HT-29 (cell line): Measurements from ENCODE around the gene WTIP. TPM values are rescaled to one million over a fixed set of nuclear protein-coding genes. Genes with fewer than 3 reads are reported as not detected.
"Not testable (repeated sequence)": the region's sequence is repeated elsewhere in the genome, so short reads cannot be mapped to it uniquely, and the experiment has no call there.

Experiments used
- DNase-seq: peaks from one replicate; pipeline ENCODE4 v3.0.0-alpha.2; 2015; ENCODE audit warnings: low spot score
- total RNA-seq: library from RNA; depleted of rRNA; stranded (reverse); fragments of >200 nt; shearing (Covaris generic); gene quantifications from 2 replicates; pipeline ENCODE4 v1.2.3, GENCODE V29; 2014; rRNA removed

The WTIP gene
- 2.1 and 3.9 TPM in 2 replicates for total RNA-seq

DNA sequence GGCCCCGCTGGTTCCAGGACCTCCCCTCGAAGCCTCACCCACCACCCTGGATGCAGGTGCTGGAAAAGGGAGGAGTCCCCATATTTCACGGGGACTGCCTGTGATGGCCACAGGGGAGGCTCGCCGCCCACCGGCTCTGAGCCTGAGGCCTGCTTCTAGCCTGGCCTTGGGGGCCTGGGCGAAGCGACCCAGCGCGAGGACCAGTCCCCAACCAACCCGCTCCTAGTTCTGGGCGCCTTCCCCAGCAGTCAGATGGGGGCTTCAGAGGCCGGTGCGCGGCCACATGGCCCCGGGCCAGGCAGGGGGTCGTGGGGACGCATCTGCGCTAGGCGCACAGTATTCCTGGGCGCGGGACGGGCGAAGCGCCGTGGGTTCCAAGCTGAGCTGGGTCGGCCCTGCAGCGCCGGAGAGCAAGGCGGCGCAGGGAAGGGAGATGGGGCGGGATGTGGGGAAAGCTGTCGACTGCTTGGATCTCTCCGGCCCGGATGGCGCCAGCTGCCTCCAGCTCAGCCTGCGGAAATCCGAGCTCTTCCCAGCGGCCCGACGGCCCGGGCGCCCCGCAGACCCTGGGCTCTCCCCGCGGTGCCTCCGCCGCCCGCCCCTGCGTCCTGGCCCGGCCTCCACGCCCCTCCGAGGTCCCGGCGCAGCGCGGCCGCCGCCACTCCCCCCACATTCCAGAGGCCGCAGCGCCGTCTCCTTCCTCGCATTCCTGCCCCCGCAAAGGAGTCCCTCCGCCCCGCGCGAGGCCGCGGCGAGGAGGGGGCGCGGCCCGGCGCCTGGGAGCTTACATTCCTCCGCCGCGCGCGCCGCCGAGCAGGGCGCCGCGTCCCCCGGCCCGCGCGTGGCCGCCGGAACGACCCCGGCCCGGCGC is at the start of gene WTIP:
WTIP (plus strand) TSS at position 788 of the 871 bp plus-strand sequence. CDS start 217 bp downstream, outside the sequence.
- DNase-seq, result no peak

DNA sequence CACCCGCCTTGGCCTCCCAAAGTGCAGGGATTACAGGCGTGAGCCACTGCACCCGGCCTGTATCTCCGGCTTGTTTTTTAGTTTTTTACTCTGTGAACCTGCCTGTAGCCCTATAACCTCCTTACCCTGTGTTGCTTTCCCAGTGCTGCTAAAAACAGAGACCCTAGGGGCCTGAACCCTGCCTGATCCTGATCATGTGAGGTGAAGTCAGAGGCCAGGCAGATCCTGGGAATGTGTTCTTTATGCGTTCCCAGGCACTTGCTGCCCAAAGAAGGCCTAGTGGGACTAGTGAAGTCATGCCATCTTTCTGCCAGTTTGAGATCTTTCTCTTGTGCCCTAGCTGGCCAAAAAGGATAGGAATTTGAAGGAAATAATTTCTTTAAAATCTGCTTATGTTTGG is 48.8 kb upstream of the WTIP start:
- no peak for DNase-seq

DNA sequence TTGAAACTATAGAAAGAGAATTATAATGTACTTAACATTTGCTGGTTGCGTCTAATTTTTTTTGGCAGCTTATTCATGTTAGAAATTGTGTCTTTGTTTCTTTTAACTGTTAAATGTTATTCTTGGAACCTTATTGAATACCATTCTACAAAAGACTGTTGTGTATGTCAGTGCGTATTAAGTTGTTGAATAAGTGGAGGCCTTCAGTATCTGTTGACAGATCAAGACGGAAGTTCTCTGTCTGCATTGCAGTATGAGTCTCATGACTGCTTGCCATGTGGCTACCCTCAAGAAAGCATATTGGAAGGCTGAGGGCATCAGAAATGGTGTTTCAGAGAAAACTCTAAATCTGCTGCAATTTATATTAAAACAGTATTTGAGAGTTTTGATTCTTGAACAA is 44.8 kb upstream of the WTIP start:
- no peak for DNase-seq

DNA sequence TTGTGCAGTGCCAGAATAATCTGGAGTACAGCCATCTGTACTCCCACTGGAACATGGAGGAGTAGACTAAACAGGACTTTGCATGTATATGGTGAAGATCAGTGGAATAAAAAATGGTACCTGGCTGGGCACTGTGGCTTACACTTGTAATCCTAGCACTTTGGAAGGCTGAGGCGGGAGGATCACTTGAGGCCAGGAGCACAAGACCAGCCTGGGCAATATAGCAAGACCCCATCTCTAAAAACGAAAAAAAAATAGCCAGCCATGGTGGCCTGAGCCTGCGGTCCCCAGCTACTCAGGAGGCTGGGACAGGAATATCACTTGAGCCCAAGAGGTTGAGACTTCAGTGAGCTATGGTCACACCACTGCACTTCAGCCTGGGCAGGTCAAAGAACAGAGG is 33.4 kb upstream of the WTIP start:
- DNase-seq, result no peak

DNA sequence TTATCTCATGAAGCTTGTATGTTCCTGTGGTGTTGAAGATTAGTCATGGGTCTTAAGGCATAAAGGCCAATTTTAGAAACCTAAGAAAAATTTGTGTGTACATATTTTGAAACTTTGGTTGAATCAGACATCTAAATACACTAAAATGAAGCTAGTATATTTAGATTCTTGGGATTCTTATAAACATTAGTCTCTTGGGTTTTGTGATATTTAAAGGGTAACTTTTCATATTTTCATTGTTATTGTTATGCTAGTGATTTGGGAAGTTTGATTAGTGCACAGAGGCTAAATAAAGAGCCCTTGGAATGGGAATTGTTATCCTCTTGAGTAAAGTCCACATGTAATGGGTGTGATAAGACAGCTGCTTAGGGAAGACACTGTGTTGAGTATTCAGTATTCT is 28.8 kb upstream of the WTIP start:
- no peak for DNase-seq

DNA sequence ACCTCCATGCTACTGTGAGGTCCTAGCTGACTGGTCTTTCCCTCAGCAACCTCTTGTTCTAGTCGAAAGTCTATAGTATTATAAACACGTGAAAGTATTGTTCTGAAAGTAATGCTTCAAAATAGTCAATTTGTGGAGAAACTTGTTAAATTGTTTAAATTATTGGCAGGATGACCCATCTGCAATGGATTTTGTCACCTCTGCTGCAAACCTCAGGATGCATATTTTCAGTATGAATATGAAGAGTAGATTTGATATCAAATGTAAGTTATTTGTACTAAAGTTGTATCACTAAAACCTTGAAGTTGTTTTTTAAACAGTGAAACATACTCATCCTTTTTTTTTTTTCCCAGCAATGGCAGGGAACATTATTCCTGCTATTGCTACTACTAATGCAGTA is 27.5 kb upstream of the WTIP start:
- no peak for DNase-seq

DNA sequence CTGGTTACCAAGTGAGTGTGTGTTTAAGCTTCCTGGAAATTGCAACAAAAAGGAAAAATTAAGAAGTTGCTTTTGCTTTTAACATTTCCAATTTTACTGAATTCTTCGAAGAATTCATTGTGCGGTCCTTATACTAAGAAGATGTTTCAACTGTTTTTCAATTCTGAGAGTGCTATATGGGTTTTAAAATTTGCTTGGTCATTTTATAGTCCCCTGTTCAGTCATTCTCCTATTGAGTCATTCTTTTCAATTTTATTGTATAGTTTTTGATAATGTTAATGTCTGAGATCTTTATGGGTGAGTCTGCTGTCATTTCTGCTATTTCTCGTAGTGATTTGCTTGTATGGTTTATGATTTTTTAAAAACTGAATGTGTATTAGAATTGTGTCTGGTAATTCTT is 26.9 kb upstream of the WTIP start:
- DNase-seq, result no peak

DNA sequence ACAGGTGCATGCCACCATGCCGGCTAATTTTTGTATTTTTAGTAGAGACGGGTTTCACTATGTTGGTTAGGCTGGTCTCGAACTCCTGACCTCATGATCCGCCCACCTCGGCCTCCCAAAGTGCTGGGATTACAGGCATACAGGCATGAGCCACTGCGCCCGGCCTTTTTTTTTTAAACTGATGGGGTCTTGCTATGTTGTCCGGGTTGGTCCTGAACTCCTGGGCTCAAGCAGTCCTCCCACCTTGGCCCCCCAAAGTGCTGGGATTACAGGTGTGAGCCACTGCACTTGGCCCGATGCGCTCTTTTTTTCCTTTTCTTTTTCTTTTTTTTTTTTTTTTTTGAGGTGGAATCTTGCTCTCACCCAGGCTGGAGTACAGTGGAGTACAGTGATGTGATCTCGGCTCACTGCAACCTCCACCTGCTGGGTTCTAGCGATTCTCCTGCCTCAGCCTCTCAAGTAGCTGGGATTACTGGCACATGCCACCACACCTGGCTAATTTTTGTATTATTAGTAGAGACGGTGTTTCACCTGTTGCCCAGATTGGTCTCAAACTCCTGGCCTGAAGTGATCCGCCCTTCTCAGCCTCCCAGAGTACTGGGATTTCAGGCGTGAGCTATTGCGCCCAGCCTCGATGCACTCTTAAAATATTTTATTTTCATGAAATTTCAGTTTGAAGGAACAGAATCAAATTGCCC is 25.6 kb upstream of the WTIP start:
- DNase-seq, result not testable (repeated sequence)

DNA sequence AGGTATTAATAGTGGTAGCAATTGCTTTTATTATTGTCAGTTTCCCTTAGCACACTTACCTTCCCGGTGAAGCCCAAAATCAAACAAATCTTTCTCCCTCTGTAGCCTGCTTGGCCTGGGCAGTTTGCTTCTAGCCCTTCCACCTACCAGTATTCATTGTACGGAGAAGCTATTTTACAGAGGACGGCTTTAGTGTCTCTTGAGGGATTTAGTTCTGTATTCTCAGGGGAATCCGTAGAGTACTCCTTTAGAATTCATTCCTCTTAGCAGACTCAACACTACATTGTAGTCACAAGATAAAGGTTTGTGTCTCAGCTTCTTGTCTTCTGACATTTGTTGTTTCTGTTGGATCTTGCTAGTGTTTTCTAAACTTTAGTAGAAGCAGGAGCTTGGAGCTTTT is 24.1 kb upstream of the WTIP start:
- DNase-seq, result no peak

DNA sequence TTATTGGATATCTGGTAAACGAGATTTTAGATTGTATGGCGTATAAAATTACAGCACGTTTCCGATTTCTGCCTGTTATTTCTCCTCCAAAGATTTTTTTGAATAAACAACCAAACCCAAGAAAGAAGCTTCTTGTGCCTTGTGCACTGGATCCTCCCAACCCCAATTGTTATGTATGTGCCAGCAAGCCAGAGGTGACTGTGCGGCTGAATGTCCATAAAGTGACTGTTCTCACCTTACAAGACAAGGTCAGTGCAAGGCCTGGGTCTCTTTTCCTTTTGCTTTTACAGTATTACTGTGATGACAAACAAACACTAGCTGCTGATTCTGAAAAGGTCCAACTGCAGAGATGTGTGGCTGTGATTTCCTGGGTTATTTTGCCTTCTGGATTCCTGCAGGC is 22.9 kb upstream of the WTIP start:
- DNase-seq, result no peak

DNA sequence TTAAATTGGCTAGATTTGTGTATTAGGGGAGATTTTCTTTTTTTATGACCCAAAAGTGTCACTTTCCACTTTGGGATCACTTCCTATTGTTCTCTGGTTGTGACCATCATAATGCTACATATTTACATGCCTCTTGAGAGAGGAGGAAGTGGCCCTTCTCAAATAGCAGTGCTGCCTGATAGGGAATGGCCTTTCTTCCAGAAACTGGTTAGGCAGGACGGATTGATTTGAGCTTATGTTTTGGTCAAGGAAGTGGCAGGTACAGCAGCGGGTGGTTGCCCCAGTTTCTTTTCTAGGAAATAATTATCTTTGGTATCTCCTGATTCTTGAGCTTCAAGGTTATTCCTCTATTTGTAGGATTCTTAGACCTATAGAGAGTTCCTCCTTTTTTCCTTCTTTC is 21.9 kb upstream of the WTIP start:
- peak; percentile 59 for DNase-seq

DNA sequence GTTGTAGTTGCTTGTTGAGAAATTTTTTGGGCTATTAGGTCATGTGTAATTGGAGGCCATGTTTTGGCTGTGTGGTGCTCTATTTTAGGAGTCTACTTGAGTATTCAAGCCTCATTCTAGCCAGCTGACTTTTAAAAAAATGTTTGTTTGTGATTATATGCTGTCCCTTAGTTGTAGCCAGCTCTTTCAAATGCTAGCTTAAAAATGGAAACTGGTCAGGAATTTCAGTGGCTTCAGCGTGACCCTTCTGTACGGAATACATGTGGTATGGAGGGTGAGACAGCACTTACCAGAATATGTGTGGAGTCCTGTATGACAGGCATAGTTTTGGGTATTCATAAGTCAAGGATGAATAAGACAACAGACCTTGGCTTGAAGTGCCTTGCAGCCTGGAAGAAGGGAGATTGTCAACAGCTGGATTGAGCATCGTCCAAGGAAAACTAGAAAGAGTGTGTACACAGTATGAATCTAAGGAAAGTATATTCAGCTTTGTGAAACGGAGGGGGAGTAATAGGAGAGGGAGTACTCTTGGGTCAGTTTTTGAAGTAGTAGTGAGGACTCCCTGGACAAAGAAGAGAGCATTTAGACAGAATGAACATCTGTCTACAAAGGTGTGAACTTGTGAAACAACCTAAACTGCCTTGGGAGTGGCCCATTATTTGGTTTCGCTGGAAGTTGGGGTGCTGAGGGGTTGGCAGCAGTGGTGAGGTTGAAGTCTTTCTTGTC is 20.0 kb upstream of the WTIP start:
- no peak for DNase-seq

DNA sequence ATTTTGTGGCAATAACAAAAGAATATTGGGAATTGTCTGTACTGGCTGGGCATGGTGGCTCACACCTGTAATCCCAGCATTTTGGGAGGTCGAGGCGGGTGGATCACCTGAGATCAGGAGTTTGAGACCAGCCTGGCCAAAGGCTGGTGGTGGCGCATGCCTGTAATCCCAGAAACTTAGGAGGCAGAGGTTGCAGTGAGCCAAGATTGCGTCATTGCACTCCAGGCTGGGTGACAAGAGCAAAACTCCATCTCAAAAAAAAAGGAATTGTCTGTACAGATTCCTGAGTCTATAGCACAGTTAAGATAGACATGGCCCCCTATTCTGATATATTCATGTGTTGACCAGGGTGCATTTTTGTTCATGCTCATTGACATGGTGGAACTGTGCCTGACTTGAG is 16.8 kb upstream of the WTIP start:
- DNase-seq, result not testable (repeated sequence)

DNA sequence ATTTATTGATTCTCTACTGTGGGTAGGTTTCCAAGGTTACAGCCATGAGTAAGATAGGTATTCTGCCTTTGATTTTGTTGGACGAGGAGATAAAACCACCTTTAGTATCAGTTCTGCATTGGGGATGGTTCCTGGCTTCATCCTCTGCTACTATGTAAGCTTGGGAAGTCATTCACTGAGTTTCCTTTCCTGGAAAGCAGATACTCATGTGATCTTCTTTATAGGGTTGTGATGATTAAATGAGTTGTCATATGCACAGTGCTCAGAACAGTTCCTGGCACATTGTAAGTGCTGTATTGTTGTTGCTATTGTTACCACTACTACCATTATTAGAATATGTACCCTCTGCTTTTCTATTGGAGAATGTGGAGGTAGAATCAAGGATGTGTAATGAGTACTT is 13.1 kb upstream of the WTIP start:
- DNase-seq, result no peak

DNA sequence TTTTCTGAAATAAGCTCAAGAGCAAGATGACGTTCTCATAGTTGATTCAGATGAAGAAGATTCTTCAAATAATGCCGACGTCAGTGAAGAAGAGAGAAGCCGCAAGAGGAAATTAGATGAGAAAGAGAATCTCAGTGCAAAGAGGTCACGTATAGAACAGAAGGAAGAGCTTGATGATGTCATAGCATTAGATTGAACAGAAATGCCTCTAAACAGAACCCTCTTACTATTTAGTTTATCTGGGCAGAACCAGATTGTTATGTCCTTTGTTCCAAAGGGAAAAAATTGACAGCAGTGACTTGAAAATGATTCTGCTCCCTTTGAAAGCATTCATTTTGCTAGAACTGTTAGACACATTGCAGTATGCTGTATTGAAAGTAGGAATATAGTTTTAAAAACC is 12.5 kb upstream of the WTIP start:
- not testable (repeated sequence) for DNase-seq

DNA sequence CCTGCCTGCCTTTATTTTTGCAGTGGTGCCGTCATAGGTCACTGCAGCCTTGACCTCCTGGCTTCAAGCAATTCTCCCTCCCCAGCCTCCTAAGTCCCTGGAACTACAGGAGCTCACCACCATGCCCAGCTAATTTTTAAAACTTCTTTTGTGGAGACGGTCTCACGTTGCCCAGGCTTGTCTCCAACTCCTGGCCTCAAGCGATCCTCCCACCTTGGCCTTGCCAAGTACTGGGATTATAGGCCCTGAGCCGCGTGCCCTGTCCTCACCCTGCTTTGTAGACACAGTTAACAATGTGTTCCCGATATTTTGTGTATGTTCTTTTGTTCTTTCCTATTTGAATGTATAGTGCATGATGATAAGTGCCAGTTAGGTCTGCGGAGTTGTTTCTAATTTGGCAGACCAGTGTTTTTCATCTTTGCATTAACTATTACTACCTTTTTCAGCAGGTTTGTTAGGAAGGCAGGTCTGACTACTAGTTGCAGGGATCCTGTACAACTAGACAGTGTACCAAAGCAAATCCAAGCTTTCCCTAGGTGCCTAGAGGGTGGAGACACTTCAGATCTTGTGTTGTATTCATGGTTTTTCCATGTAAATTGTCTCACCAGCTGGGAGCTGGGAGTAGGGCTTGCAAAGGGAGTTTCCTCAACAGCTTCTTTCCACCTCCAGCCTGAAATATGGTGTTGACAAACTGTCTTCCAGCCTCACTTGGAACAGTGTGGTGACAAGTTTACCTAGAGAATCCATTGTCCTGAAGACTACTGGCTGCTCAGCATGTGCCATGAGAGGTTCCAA is 9.5 kb upstream of the WTIP start:
- no peak for DNase-seq

DNA sequence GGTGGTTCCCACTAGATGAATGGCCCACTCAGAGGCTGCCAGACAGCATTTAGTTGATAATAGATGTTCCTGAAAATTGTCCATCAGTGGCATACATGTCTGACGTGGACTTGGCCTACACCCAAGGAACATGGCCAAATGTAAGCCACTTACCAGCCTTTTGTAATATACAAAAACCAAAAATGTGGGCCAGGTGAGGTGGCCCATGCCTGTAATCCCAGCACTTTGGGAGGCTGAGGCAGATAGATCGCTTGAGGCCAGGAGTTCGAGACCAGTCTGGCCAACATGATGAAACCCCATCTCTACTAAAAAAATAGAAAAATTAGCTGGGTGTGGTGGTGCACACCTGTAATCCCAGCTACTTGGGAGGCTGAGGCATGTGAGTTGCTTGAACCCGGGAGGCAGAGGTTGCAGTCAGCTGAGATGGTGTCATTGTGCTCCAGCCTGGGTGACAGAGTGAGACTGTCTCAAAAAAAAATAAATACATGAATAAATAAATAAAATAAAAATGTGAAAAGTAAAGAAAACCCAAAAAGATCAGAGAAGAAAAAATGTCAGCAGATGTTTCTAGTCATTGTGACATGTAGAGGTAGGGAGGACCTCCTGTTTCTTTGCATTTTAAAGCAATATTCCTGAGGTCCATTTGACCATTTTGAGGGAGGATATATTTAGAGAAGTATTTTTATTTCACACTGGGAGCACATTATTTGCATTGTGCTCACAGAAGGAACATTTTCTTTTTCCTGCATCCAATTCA is 7.1 kb upstream of the WTIP start:
- DNase-seq, result no peak

DNA sequence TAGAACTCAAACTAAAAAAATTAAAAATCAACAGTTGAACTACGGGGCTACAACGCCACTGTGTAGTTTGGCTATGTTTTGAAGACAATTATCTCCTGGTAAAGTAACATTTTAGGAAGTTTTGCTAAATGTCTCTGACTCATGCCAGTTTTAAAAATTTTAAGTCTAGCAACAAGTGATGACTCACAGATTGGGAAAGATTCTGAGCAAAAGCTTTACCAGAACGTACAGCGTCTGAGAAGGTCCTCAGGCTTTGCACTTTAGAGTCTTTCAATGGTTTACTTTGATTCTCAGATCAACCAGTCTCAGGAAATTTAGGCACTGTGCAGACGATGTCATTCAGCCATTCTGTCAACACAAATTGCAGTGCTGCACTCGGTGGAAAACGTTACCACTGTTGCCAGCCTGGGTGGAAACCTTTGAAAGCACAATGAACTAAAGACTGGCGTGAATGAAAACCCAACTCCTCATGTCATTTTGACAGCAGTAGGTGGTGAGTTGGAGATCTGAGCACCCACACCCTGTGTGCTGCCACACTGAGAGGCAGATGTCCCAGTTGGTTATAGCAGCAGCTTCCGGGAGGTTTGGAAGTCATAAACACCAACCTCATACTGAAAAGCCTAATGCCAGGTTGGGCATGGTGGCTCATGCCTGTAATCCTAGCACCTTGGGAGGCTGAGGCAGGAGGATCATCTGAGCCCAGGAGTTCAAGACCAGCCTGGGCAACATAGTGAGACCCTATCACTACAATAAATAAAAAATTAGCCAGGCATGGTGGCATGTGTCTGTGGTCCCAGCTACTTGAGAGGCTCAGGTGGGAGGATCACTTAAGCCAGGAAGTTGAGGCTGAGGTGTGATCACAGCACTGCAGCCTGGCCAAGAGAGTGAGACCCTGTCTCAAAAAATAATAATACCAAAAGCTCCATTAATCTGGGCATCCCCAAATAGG is 6.3 kb upstream of the WTIP start:
- DNase-seq, result no peak

DNA sequence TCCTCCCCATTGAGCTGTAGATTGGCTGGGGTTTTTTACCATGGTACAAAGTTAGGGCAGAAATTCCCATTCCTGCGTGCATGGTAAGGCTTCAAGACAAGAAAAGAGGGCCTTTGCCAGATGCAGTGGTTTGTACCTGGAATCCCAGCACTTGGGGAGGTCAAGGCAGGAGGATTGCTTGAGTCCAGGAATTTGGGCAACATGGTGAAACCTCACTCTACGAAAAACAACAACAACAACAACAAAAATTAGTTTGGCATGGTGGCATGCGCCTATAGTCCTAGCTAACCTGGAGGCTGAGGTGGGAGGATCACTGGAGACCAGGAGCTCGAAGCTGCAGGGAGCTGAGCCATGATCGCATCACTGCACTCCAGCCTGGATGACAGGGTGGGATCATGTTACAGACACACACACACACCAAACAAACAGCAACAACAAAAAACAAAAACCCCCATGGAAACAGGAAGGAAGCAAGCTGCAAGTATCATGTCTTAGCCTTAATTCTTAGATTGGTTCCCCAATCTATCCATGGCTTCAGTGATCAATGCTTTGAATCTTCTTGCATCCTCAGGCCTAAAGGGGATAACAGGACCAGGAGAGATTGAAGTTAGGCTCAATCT is 5.5 kb upstream of the WTIP start:
- no peak for DNase-seq
